IMR-90 (cell line): Measurements from ENCODE around the gene SASH3. TPM values are rescaled to one million over a fixed set of nuclear protein-coding genes. Genes with fewer than 3 reads are reported as not detected.

Experiments
- microRNA-seq, 2 experiments: library from miRNA; stranded (forward) in 1 of 2; unstranded in 1 of 2; fragments of 10-50 nt in 1 of 2; fragments of <30 nt in 1 of 2; gene quantifications in 1 of 2; microRNA quantifications in 1 of 2; one replicate each; pipeline versions ENCODE3 to v1.1.0; 2013 to 2020; ENCODE audit not compliant: insufficient read depth in 1 of 2, insufficient read length in 1 of 2, unreplicated experiment in 1 of 2
- polyA plus RNA-seq, 3 experiments: library from polyadenylated mRNA; depleted of rRNA; stranded (reverse); fragments of >200 nt; gene quantifications; 2 replicates each; pipeline ENCODE4 v1.2.3, GENCODE V29; 2012; ENCODE audit warnings: low replicate concordance in 1 of 3
- small RNA-seq, 5 experiments: library from RNA; depleted of rRNA; stranded (forward); fragments of <200 nt; gene quantifications; one replicate each; pipeline ENCODE3, GENCODE V24; 2012
- total RNA-seq: library from RNA; depleted of rRNA; stranded (reverse); fragments of >200 nt; gene quantifications from 2 replicates; pipeline ENCODE4 v1.2.3, GENCODE V29; 2012; rRNA removed

SASH3 gene
- total and polyA plus RNA-seq, 2 of the 4 experiments (the other 2 are of a cell fraction) = not detected

Small RNAs within 50 kb of the gene (microRNA-seq; reads per million reads assigned to microRNA genes)
- not detected for gene RF00017 (ENCODE audit: insufficient read depth, insufficient read length)

Small RNAs within 50 kb of the gene (small RNA-seq; reads per million reads assigned to genes)
- 0 reads per million in 5 experiments for gene RF00017

Other genes with a start within 250 kb of the SASH3 start
- gene OCRL, start 239.7 kb upstream of the SASH3 start, total RNA-seq = 18.9 and 20.6 TPM in 2 replicates
- 16.3 and 19.4 TPM in 2 replicates for gene OCRL, start 239.7 kb upstream of the SASH3 start, polyA plus RNA-seq (2012; rRNA removed)
- gene APLN, start 125.0 kb upstream of the SASH3 start, total RNA-seq = under 0.01 and 0.18 TPM in 2 replicates
- 0.67 and 0.72 TPM in 2 replicates for gene APLN, start 125.0 kb upstream of the SASH3 start, polyA plus RNA-seq (2012; rRNA removed)
- gene XPNPEP2, start 41.0 kb upstream of the SASH3 start, total RNA-seq = under 0.01 TPM in 1 of 2 replicates, not detected in the other
- 0.07 TPM in 1 of 2 replicates, not detected in the other for gene XPNPEP2, start 41.0 kb upstream of the SASH3 start, polyA plus RNA-seq (2012; rRNA removed)
- 14.2 and 17.7 TPM in 2 replicates for gene ZDHHC9, start 63.9 kb downstream of the SASH3 start, total RNA-seq
- 25.9 and 28.4 TPM in 2 replicates for gene ZDHHC9, start 63.9 kb downstream of the SASH3 start, polyA plus RNA-seq (2012; rRNA removed)
- 15.2 and 25.3 TPM in 2 replicates for gene UTP14A, start 126.2 kb downstream of the SASH3 start, total RNA-seq
- gene UTP14A, start 126.2 kb downstream of the SASH3 start, polyA plus RNA-seq (2012; rRNA removed) = 11.7 and 13.8 TPM in 2 replicates
- gene BCORL1, start 202.7 kb downstream of the SASH3 start, total RNA-seq = 0.28 and 0.54 TPM in 2 replicates
- 1.6 and 2.1 TPM in 2 replicates for gene BCORL1, start 202.7 kb downstream of the SASH3 start, polyA plus RNA-seq (2012; rRNA removed)